Erythroblast (primary cell): ENCODE data around the gene DNAJC19.
"Not testable (repeated sequence)": the region's sequence is repeated elsewhere in the genome, so short reads cannot be mapped to it uniquely, and the experiment has no call there.

Experiments
- DNase-seq, 2 experiments: peaks; one replicate each; lab custom pipeline; 2025; lab: John Stamatoyannopoulos, UW
- GATA1 ChIP-seq: IDR thresholded peaks from 2 replicates; pipeline ENCODE4 v1.6.1; 2011; ENCODE audit warnings: low read depth, mild to moderate bottlenecking, control low read depth, low read length, moderate library complexity
- POLR2A ChIP-seq: IDR thresholded peaks from 2 replicates; pipeline ENCODE4 v1.6.1; 2011; ENCODE audit warnings: mild to moderate bottlenecking, low read length

The DNAJC19 gene

GRCh38 chr3:180989291-180990163 is at the start of gene DNAJC19:
TSS of gene DNAJC19 (minus strand) at chr3:180989736. CDS start at chr3:180989602, 134 bp downstream.
- peak; percentile 95 to 98 for DNase-seq
- no peak for TF ChIP-seq GATA1
- peak; percentile 90 for TF ChIP-seq POLR2A

- no peak for DNase-seq
Measured at GRCh38 chr3:181030948-181031347, 41.4 kb upstream of the DNAJC19 start.

GRCh38 chr3:181025204-181025603 is 35.7 kb upstream of the DNAJC19 start:
- TF ChIP-seq GATA1 = no peak
- TF ChIP-seq POLR2A = no peak
- no peak for DNase-seq

More at GRCh38 chr3:181030948-181031347, 41.4 kb upstream of the DNAJC19 start:
- TF ChIP-seq GATA1 = no peak
- no peak for TF ChIP-seq POLR2A

- TF ChIP-seq POLR2A = no peak
- no peak for TF ChIP-seq GATA1
- peak in 1 of 2 experiments; percentile 2 for DNase-seq
Measured at GRCh38 chr3:181017690-181018089, 28.2 kb upstream of the DNAJC19 start.

- TF ChIP-seq POLR2A (no peak), GATA1 (no peak)
- no peak for DNase-seq
Measured at GRCh38 chr3:181009225-181009624, 19.7 kb upstream of the DNAJC19 start.

GRCh38 chr3:181008796-181009195 is 19.3 kb upstream of the DNAJC19 start:
- DNase-seq = no peak
- no peak for TF ChIP-seq GATA1
- no peak for TF ChIP-seq POLR2A

GRCh38 chr3:181007262-181007661 is 17.7 kb upstream of the DNAJC19 start:
- TF ChIP-seq GATA1 (no peak), POLR2A (no peak)
- no peak for DNase-seq

GRCh38 chr3:181006541-181006940 is 17.0 kb upstream of the DNAJC19 start:
- DNase-seq = no peak
- TF ChIP-seq GATA1 (no peak), POLR2A (no peak)

- not testable (repeated sequence) for DNase-seq
Measured at GRCh38 chr3:181003469-181003868, 13.9 kb upstream of the DNAJC19 start.

- DNase-seq = not testable (repeated sequence)
Measured at GRCh38 chr3:181002331-181002730, 12.8 kb upstream of the DNAJC19 start.

GRCh38 chr3:180996415-180996932 is 6.9 kb upstream of the DNAJC19 start:
- no peak for DNase-seq
- TF ChIP-seq POLR2A (no peak), GATA1 (no peak)

- no peak for DNase-seq
Measured at GRCh38 chr3:180990505-180990904, 969 bp upstream of the DNAJC19 start.

GRCh38 chr3:180987344-180987743 is 2.2 kb downstream of the DNAJC19 start:
- DNase-seq = no peak
- no peak for TF ChIP-seq POLR2A
- no peak for TF ChIP-seq GATA1

More at GRCh38 chr3:180990505-180990904, 969 bp upstream of the DNAJC19 start:
- TF ChIP-seq GATA1 (no peak), POLR2A (no peak)

GRCh38 chr3:180986366-180986765 is 3.2 kb downstream of the DNAJC19 start:
- not testable (repeated sequence) for DNase-seq

- no peak for DNase-seq
- no peak for TF ChIP-seq GATA1
Measured at GRCh38 chr3:180983136-180983535, 6.4 kb downstream of the DNAJC19 start.
